ENCODE data around the gene AFAP1L1.
A peak's percentile ranks its signal among the peaks of the same experiment; 100 is the strongest.

The AFAP1L1 gene

DNA sequence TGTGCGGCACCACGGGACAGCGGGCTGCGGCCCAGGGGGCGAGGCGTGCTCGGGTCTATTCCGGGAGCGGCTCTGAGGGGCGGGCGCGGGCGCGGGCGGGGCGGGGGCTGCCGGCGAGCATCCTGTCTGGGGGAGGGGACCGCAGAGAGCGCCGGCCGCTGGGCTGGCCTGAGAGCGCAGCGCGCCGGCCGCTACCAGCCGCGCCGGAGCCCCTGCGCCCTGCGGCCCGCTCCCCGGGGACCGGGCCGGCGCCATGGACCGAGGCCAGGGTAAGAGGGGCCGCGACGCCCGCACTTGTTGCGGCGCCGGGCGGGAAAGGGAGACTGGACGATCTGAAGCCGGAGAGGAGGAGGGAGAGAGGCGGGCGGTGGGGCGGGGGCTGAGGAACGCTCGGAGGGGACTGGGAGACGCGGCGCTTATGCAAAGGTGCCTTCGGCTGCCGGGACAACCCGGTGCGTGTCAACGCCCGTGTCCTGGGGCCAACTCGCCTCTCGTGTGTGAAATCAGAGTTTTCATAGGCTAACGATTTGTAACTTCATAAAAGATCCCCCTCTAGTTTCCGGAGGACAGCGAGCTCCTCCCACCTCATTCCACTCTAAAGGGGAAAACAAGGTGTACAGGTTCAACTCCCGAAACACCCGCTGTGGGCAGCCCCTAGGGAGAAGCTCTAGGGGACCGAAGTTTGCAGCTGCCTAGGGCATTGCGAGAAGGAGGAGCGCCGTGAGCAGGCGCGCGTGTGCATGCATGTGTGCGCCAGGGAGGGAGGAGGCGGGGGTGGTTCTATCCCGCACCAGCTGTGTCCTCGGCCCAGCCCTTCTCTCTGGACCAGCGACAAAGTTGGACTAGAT is at the start of gene AFAP1L1:
Gene AFAP1L1, plus strand, starts transcription at position 144 of the 848 bp plus-strand sequence. Its CDS starts 110 bp downstream, at position 254.
- H3K4me1 Mint-ChIP-seq (ENCODE audit: low read depth) = peaks cover 8% of the 10 kb centered on the region
- no peaks in the 10 kb centered on the region for H3K36me3 Mint-ChIP-seq (ENCODE audit: low read depth)
- peak within 1 kb of the TSS; percentile 83 for H3K4me3 Mint-ChIP-seq
- H3K27me3 Mint-ChIP-seq = peaks cover 31% of the 10 kb centered on the region
- peak within 1 kb of the TSS; percentile 61 for H3K27ac Mint-ChIP-seq
- H3K9me3 Mint-ChIP-seq = peaks cover 5% of the 10 kb centered on the region

GRCh38 chr5:149223081-149223848 is 48.4 kb upstream of the AFAP1L1 start:
- no peak overlapping the region for H3K4me3 Mint-ChIP-seq
- no peaks in the 10 kb centered on the region for H3K4me1 Mint-ChIP-seq (ENCODE audit: low read depth)
- no peak overlapping the region for H3K27ac Mint-ChIP-seq
- H3K9me3 Mint-ChIP-seq = no peaks in the 10 kb centered on the region
- no peaks in the 10 kb centered on the region for H3K36me3 Mint-ChIP-seq (ENCODE audit: low read depth)
- no peaks in the 10 kb centered on the region for H3K27me3 Mint-ChIP-seq

DNA sequence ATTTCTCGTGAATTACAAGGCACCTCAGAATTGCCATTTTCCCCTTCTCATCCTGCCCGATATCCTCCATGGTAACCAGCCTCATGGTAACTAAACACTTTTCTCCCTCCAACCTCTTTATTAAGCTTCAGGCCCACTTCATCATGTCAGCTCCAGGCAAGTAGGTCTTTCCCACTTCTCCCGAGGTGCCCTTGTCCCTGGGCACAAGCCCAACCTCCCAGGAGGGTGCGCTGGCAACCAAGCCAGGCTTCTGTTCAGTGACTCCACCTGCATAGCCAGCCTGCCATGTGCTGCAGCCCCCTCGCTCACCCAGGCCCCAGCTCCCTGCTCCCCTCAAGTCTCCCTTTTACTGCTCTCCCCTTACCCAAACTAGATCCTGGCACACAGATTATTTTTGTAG is 47.4 kb upstream of the AFAP1L1 start:
- Mint-ChIP-seq H3K36me3 (ENCODE audit: low read depth) (no peaks in the 10 kb centered on the region), H3K27ac (no peak overlapping the region), H3K4me1 (ENCODE audit: low read depth) (no peaks in the 10 kb centered on the region), H3K9me3 (no peaks in the 10 kb centered on the region), H3K4me3 (no peak overlapping the region), H3K27me3 (no peaks in the 10 kb centered on the region)

DNA sequence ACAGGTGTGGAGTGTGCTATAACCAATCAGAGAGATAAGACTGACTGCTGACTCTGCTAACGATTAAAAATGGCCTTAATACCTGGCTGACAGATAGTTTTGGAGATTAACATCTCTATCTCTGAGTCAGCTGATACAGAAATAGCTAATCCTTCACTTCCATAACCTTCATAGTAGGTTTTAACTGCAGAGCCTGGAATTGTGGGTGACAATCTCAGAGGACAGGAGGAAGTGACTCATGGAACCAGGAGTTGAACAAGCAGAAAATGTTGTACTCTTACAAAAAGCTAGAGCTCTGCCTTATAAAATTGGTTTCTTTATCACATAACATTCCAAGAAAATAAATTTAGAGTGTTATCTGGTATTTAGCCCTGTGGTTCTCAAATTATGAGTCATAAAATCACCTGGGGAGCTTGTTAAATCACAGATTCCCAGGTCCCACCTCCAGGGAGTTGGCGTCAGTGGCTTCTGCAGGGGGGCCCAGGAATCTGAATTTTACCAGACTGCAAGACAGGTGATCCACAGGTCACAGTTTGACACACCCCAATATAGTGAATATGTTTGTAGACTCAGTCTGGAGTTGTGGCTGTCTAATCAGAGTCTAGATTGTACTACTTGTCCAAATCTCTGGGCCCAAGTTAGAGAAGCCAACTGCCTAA is 44.4 kb upstream of the AFAP1L1 start:
- Mint-ChIP-seq H3K9me3 (no peaks in the 10 kb centered on the region), H3K4me3 (no peak overlapping the region), H3K36me3 (ENCODE audit: low read depth) (no peaks in the 10 kb centered on the region), H3K27ac (no peak overlapping the region), H3K4me1 (ENCODE audit: low read depth) (no peaks in the 10 kb centered on the region), H3K27me3 (no peaks in the 10 kb centered on the region)

- H3K4me1 Mint-ChIP-seq (ENCODE audit: low read depth) = no peaks in the 10 kb centered on the region
- no peaks in the 10 kb centered on the region for H3K27me3 Mint-ChIP-seq
- H3K4me3 Mint-ChIP-seq = no peak overlapping the region
- H3K9me3 Mint-ChIP-seq = no peaks in the 10 kb centered on the region
- H3K27ac Mint-ChIP-seq = no peak overlapping the region
- no peaks in the 10 kb centered on the region for H3K36me3 Mint-ChIP-seq (ENCODE audit: low read depth)
These were observed 42.9 kb upstream of the AFAP1L1 start for GRCh38 chr5:149228618-149229297.

- no peak overlapping the region for H3K4me3 Mint-ChIP-seq
- no peaks in the 10 kb centered on the region for H3K9me3 Mint-ChIP-seq
- no peaks in the 10 kb centered on the region for H3K27me3 Mint-ChIP-seq
- H3K36me3 Mint-ChIP-seq (ENCODE audit: low read depth) = no peaks in the 10 kb centered on the region
- no peaks in the 10 kb centered on the region for H3K4me1 Mint-ChIP-seq (ENCODE audit: low read depth)
- no peak overlapping the region for H3K27ac Mint-ChIP-seq
These were observed 42.2 kb upstream of the AFAP1L1 start for GRCh38 chr5:149229298-149229937.

DNA sequence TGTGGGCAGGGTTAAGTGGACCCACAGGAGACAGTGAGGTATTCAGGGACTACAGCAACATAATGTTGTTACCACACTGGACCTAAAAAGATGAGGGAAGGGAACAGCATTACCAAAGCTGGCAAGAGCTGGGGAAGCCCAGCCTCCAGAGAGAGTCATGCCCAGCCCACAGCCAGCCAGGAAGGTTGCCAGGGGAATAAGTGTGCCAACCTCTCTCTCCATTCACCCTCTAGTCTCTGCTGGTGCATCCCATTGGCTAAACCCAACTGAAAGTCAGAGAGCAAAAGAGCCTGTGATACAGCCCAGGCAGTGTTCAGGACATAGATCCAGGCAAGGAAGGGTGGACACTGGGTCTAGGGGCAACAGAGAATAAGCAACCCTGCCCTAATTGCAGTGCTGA is 35.8 kb upstream of the AFAP1L1 start:
- no peak overlapping the region for H3K4me3 Mint-ChIP-seq
- no peaks in the 10 kb centered on the region for H3K27me3 Mint-ChIP-seq
- H3K27ac Mint-ChIP-seq = no peak overlapping the region
- no peaks in the 10 kb centered on the region for H3K9me3 Mint-ChIP-seq
- peaks cover 14% of the 10 kb centered on the region for H3K4me1 Mint-ChIP-seq (ENCODE audit: low read depth)
- H3K36me3 Mint-ChIP-seq (ENCODE audit: low read depth) = no peaks in the 10 kb centered on the region

DNA sequence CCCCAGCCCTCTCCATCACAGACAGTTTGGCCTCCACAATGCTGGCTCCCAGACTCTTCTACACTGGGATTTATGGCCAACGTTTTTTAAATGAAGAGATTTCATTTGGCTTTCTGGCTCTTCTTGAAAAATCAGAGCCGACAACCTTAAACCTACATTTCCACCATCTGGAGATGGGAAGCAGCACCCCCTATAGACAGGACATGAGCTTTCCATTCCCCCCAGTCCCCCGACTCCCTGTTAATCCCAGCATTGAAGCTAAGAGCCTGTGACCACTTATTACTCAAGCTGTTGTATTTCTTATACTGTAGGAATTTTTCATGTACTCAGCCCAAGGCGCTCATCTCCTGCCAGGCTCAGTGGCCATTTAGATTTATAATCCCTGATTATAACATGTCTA is 34.0 kb upstream of the AFAP1L1 start:
- no peaks in the 10 kb centered on the region for H3K27me3 Mint-ChIP-seq
- peaks cover 24% of the 10 kb centered on the region for H3K4me1 Mint-ChIP-seq (ENCODE audit: low read depth)
- no peak overlapping the region for H3K27ac Mint-ChIP-seq
- H3K4me3 Mint-ChIP-seq = no peak overlapping the region
- H3K9me3 Mint-ChIP-seq = no peaks in the 10 kb centered on the region
- no peaks in the 10 kb centered on the region for H3K36me3 Mint-ChIP-seq (ENCODE audit: low read depth)

GRCh38 chr5:149238540-149238939 is 33.1 kb upstream of the AFAP1L1 start:
- no peaks in the 10 kb centered on the region for H3K27me3 Mint-ChIP-seq
- H3K36me3 Mint-ChIP-seq (ENCODE audit: low read depth) = no peaks in the 10 kb centered on the region
- H3K9me3 Mint-ChIP-seq = no peaks in the 10 kb centered on the region
- H3K4me3 Mint-ChIP-seq = no peak overlapping the region
- peaks cover 24% of the 10 kb centered on the region for H3K4me1 Mint-ChIP-seq (ENCODE audit: low read depth)
- no peak overlapping the region for H3K27ac Mint-ChIP-seq

GRCh38 chr5:149239917-149240316 is 31.7 kb upstream of the AFAP1L1 start:
- Mint-ChIP-seq H3K4me1 (ENCODE audit: low read depth) (peaks cover 24% of the 10 kb centered on the region), H3K27me3 (no peaks in the 10 kb centered on the region), H3K9me3 (no peaks in the 10 kb centered on the region), H3K4me3 (no peak overlapping the region), H3K27ac (peak overlapping the region; percentile 81), H3K36me3 (ENCODE audit: low read depth) (no peaks in the 10 kb centered on the region)

GRCh38 chr5:149240354-149240998 is 31.2 kb upstream of the AFAP1L1 start:
- H3K36me3 Mint-ChIP-seq (ENCODE audit: low read depth) = no peaks in the 10 kb centered on the region
- no peaks in the 10 kb centered on the region for H3K9me3 Mint-ChIP-seq
- H3K27ac Mint-ChIP-seq = peak overlapping the region; percentile 81
- H3K4me3 Mint-ChIP-seq = no peak overlapping the region
- peaks cover 24% of the 10 kb centered on the region for H3K4me1 Mint-ChIP-seq (ENCODE audit: low read depth)
- H3K27me3 Mint-ChIP-seq = no peaks in the 10 kb centered on the region

- no peaks in the 10 kb centered on the region for H3K9me3 Mint-ChIP-seq
- H3K36me3 Mint-ChIP-seq (ENCODE audit: low read depth) = no peaks in the 10 kb centered on the region
- H3K27me3 Mint-ChIP-seq = no peaks in the 10 kb centered on the region
- H3K4me1 Mint-ChIP-seq (ENCODE audit: low read depth) = peaks cover 24% of the 10 kb centered on the region
- H3K27ac Mint-ChIP-seq = no peak overlapping the region
- H3K4me3 Mint-ChIP-seq = no peak overlapping the region
These were observed 29.3 kb upstream of the AFAP1L1 start for GRCh38 chr5:149242339-149242738.

DNA sequence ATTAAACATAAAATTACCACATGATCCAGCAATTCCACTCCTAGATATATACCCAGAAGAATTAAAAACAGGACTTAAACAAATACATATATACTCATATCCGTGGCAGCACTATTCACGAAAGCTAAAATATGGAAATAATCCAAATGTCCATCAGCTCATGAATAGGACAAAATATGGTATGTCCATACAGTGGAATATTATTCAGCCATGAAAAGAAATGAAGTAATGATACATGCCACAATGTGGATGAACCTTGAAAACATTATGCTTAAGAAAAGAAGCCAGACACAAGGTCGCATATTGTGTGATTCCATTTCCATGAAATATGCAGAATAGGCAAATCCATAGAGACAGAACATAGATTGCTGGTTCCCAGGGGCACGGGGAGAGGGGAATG is 24.8 kb upstream of the AFAP1L1 start:
- Mint-ChIP-seq H3K9me3 (no peaks in the 10 kb centered on the region), H3K27me3 (no peaks in the 10 kb centered on the region), H3K27ac (no peak overlapping the region), H3K4me1 (ENCODE audit: low read depth) (no peaks in the 10 kb centered on the region), H3K4me3 (no peak overlapping the region), H3K36me3 (ENCODE audit: low read depth) (no peaks in the 10 kb centered on the region)

GRCh38 chr5:149247726-149248125 is 23.9 kb upstream of the AFAP1L1 start:
- no peaks in the 10 kb centered on the region for H3K36me3 Mint-ChIP-seq (ENCODE audit: low read depth)
- no peak overlapping the region for H3K27ac Mint-ChIP-seq
- no peak overlapping the region for H3K4me3 Mint-ChIP-seq
- H3K27me3 Mint-ChIP-seq = no peaks in the 10 kb centered on the region
- H3K9me3 Mint-ChIP-seq = no peaks in the 10 kb centered on the region
- no peaks in the 10 kb centered on the region for H3K4me1 Mint-ChIP-seq (ENCODE audit: low read depth)

Measured in stimulated activated naive CD8-positive, alpha-beta T cell treated with anti-CD3 and anti-CD28 coated beads, Interleukin-15, Interleukin-2, amounts not matched to agents 100 ng/mL and 50 ng/mL, for 24 hours (primary cell).